K562 (cell line): Measurements from ENCODE around the gene SNCB. TPM values are rescaled to one million over a fixed set of nuclear protein-coding genes. Genes with fewer than 3 reads are reported as not detected.

Experiments
- ATAC-seq: fragments of 200-7000 bp; cut with Tn5 transposase; 3 replicates; pipeline ENCODE4 v1.9.1; 2020; ENCODE audit warnings: moderate library complexity
- BruUV-seq: library from RNA; stranded (reverse); fragments of 400-500 nt; replicated peaks from 2 replicates; lab custom pipeline; 2021; lab: Mats Ljungman, UMichigan
- CTCF ChIA-PET: fragments of 300-600 bp; formaldehyde crosslinking; extraction: SDS; loops from one replicate; lab custom pipeline; 2021; ENCODE audit warnings: low intra/inter-chr PET ratio; lab: Yijun Ruan, JAX
- POLR2A ChIA-PET: fragments of 300-600, 350-650 bp; sonication (Branson Sonifier 250); formaldehyde crosslinking; extraction: SDS; loops from one replicate; lab custom pipeline; 2021; ENCODE audit warnings: antibody characterized with exemption, inconsistent platforms; lab: Yijun Ruan, JAX
- DNase-seq, 4 experiments: peaks; one replicate each; pipeline versions ENCODE4 v3.0.0 to v3.0.0-alpha.2; 2011 to 2018; ENCODE audit warnings: low spot score in 3 of 4, mixed read lengths in 3 of 4; ENCODE audit errors: extremely low read depth in 1 of 4
- FAIRE-seq: peaks from 2 replicates; lab custom pipeline; 2011; peaks lifted over from hg19 to GRCh38; lab: Jason Lieb, UNC
- H2AFZ ChIP-seq: 2 replicates; pipeline ENCODE4 v1.6.0; 2011; ENCODE audit warnings: low read depth, low read length, control low read depth, inconsistent platforms
- H3K27ac ChIP-seq: fragments of 200-600 bp; 3 replicates; pipeline ENCODE4 v1.8.0; 2011; ENCODE audit warnings: low read depth, mild to moderate bottlenecking, control low read depth, inconsistent platforms, low read length, moderate library complexity, mixed read lengths; ENCODE audit errors: extremely low read depth
- H3K27me3 ChIP-seq, 2 experiments: fragments of 300-600 bp in 1 of 2; 2 replicates in 1 of 2; 3 replicates in 1 of 2; pipeline versions ENCODE4 v1.6.0 to v1.8.0; 2011; ENCODE audit warnings: inconsistent platforms in 2 of 2, low read length in 2 of 2, mild to moderate bottlenecking in 1 of 2, mixed read lengths in 1 of 2, moderate library complexity in 1 of 2; ENCODE audit not compliant: control insufficient read depth in 2 of 2, insufficient read depth in 2 of 2
- H3K36me3 ChIP-seq: fragments of 300-600 bp; 3 replicates; pipeline ENCODE4 v1.8.0; 2011; ENCODE audit warnings: mild to moderate bottlenecking, low read length, inconsistent platforms; ENCODE audit not compliant: control insufficient read depth, insufficient read depth
- H3K4me1 ChIP-seq, 2 experiments: fragments of 200-600 bp in 1 of 2; replicated peaks in 1 of 2; 2 replicates in 1 of 2; 3 replicates in 1 of 2; pipeline versions ENCODE4 v1.5.1 to v1.8.0; 2011; ENCODE audit warnings: inconsistent platforms in 2 of 2, low read length in 2 of 2, mild to moderate bottlenecking in 1 of 2, mixed read lengths in 1 of 2, moderate library complexity in 1 of 2; ENCODE audit not compliant: control insufficient read depth in 2 of 2, insufficient read depth in 2 of 2
- H3K4me2 ChIP-seq: 2 replicates; pipeline ENCODE4 v1.6.1; 2011; ENCODE audit warnings: low read length, control low read depth, inconsistent platforms, mixed read lengths; ENCODE audit not compliant: insufficient read depth
- H3K4me3 ChIP-seq: fragments of 200-600 bp; sonication (generic), shearing (Covaris generic); 2 replicates; pipeline ENCODE4 v1.5.1; 2016; ENCODE audit warnings: control low read depth, inconsistent platforms
- H3K79me2 ChIP-seq: fragments of 200-600 bp; 3 replicates; pipeline ENCODE4 v1.8.0; 2011; ENCODE audit warnings: low read length, inconsistent platforms; ENCODE audit not compliant: control insufficient read depth, insufficient read depth
- H3K9ac ChIP-seq, 2 experiments: 2 replicates each; pipeline versions ENCODE4 v1.6.0 to v1.6.1; 2011; ENCODE audit warnings: low read depth in 2 of 2, low read length in 2 of 2, control low read depth in 1 of 2, inconsistent platforms in 1 of 2, mild to moderate bottlenecking in 1 of 2, mixed read lengths in 1 of 2; ENCODE audit not compliant: insufficient read depth in 1 of 2
- H3K9me1 ChIP-seq: one replicate; pipeline ENCODE4 v1.6.0; 2011; ENCODE audit warnings: inconsistent platforms, mild to moderate bottlenecking, low read length, moderate library complexity; ENCODE audit not compliant: control insufficient read depth, insufficient read depth
- H3K9me3 ChIP-seq: replicated peaks from 2 replicates; pipeline ENCODE4 v1.5.1; 2011; ENCODE audit warnings: low read depth, low read length, inconsistent platforms; ENCODE audit not compliant: control insufficient read depth, insufficient read depth
- H4K20me1 ChIP-seq: replicated peaks from 2 replicates; pipeline ENCODE4 v1.6.1; 2011; ENCODE audit warnings: low read length, inconsistent platforms, mixed read lengths; ENCODE audit not compliant: control insufficient read depth, insufficient read depth
- ASH1L ChIP-seq: fragments of 450-650 bp; IDR thresholded peaks from 2 replicates; pipeline ENCODE4 v1.6.1; 2018; ENCODE audit warnings: borderline replicate concordance, mild to moderate bottlenecking, low read depth; ENCODE audit not compliant: partially characterized antibody
- ESRRA ChIP-seq: fragments of 450-650 bp; IDR thresholded peaks from 2 replicates; pipeline ENCODE4 v1.6.1; 2014; ENCODE audit warnings: low read depth, mild to moderate bottlenecking, moderate library complexity, borderline replicate concordance
- HOXB6 ChIP-seq: fragments of 250-450 bp; sonication (Bioruptor Pico); IDR thresholded peaks from 2 replicates; pipeline ENCODE4 v1.5.1; 2022; ENCODE audit warnings: mild to moderate bottlenecking, borderline replicate concordance
- MCM2 ChIP-seq: fragments of 450-650 bp; IDR thresholded peaks from 2 replicates; pipeline ENCODE4 v1.6.1; 2017; ENCODE audit warnings: low read depth, mild to moderate bottlenecking
- MXD1 ChIP-seq: fragments of 250-450 bp; sonication (Bioruptor Pico); IDR thresholded peaks from 2 replicates; pipeline ENCODE4 v1.8.0; 2021; ENCODE audit warnings: borderline replicate concordance, mild to moderate bottlenecking, moderate library complexity; ENCODE audit not compliant: poor library complexity, severe bottlenecking
- NFE2 ChIP-seq: IDR thresholded peaks from 2 replicates; pipeline ENCODE4 v1.6.1; 2014; ENCODE audit warnings: antibody characterized with exemption, low read depth
- RBBP5 ChIP-seq: fragments of 200-600 bp; sonication (generic); IDR thresholded peaks from 2 replicates; pipeline ENCODE4 v1.6.1; 2012; ENCODE audit warnings: borderline replicate concordance, mild to moderate bottlenecking, low read length, control low read depth, inconsistent platforms; ENCODE audit not compliant: insufficient read depth, poor library complexity, severe bottlenecking
- RBM34 ChIP-seq: fragments of 200-400 bp; formaldehyde crosslinking; IDR thresholded peaks from 2 replicates; pipeline ENCODE4 v1.6.1; 2018; ENCODE audit warnings: low read length, borderline replicate concordance; ENCODE audit not compliant: insufficient read depth
- RFX5 ChIP-seq: IDR thresholded peaks from 2 replicates; pipeline ENCODE4 v1.6.1; 2011; ENCODE audit warnings: low read depth, mild to moderate bottlenecking, improper control_type of control experiment, low read length
- USF1 ChIP-seq: sonication (generic); formaldehyde crosslinking; IDR thresholded peaks from 2 replicates; pipeline ENCODE4 v1.9.0; 2022; ENCODE audit warnings: mild to moderate bottlenecking, missing genetic modification reagents
- WGBS: fragments of 100-300 bp; shearing (Covaris generic); methylation state at CpG from one replicate; pipeline ENCODE4 v1.1.6; 2016; ENCODE audit warnings: low coverage, mixed read lengths; ENCODE audit not compliant: insufficient coverage; ENCODE audit errors: missing lambda C conversion rate; 5-methylcytosine and 5-hydroxymethylcytosine counted together
- in situ Hi-C: fragments of 300-500 bp; cut with MboI; formaldehyde crosslinking; loops from 4 replicates; pipeline ENCODE4 v1.15.0; 2018; ENCODE audit warnings: inconsistent platforms, mixed read lengths
- intact Hi-C: fragments of 100-400 bp; cut with micrococcal nuclease; formaldehyde crosslinking; loops from 2 replicates; pipeline ENCODE4 v1.14.2; 2022
- polyA plus RNA-seq, 8 experiments: library from polyadenylated mRNA; depleted of rRNA in 4 of 8; stranded (reverse) in 5 of 8; unstranded in 3 of 8; fragments of >200 nt; fragmentation: Nextera tagmentation in 2 of 8; fragmentation: Illumina TruSeq in 1 of 8; extraction: Ambion mirVana in 2 of 8; extraction: Trizol in 1 of 8; gene quantifications; 2 replicates each; pipeline versions ENCODE4 v1.2.1 to v1.2.3, GENCODE V29; 2011 to 2014; ENCODE audit warnings: inconsistent platforms in 1 of 8, missing spikeins in 1 of 8
- total RNA-seq, 7 experiments: library from RNA; depleted of rRNA in 6 of 7; stranded (reverse); fragments of >200 nt in 6 of 7; fragmentation: Illumina TruSeq in 2 of 7; extraction: Trizol in 2 of 7; gene quantifications; 2 replicates each; pipeline versions ENCODE4 v1.2.1 to v1.2.3, GENCODE V29; 2011 to 2021; ENCODE audit warnings: low replicate concordance in 1 of 7
- TF ChIP-seq, protein P1 (sequence below): fragments of 250-450 bp; sonication (Bioruptor Pico); IDR thresholded peaks from 2 replicates; pipeline ENCODE4 v1.8.0; 2021; ENCODE audit warnings: moderate library complexity, mild to moderate bottlenecking, inconsistent platforms
- TF ChIP-seq, protein P2 (sequence below), 3 experiments: fragments of 200-800 bp in 1 of 3; fragments of 250-450 bp in 1 of 3; fragments of 450-650 bp in 1 of 3; sonication (Bioruptor Pico) in 1 of 3; sonication (Bioruptor generic) in 1 of 3; formaldehyde crosslinking in 1 of 3; IDR thresholded peaks; 2 replicates each; pipeline versions ENCODE4 v1.6.1 to v1.8.0; 2016 to 2022; ENCODE audit warnings: mild to moderate bottlenecking in 2 of 3, missing genetic modification characterization in 2 of 3, missing compliant biosample characterization in 1 of 3, moderate library complexity in 1 of 3

The SNCB gene
- total and polyA plus RNA-seq, 9 of the 15 experiments (the other 6 are each of a cell fraction or from before 2014, with no cell fraction given) = not detected

GRCh38 chr5:176660860-176661641, 30.7 kb upstream of the SNCB start:
- H3K9me1 ChIP-seq = no peaks in the 10 kb centered on the region
- CTCF ChIA-PET = interaction anchor here (0.7 to 1.4 kb wide), 6 partner anchors 10 to 451 kb away, joined by 3 to 8 read pairs (median 4); no protein-coding TSS in a partner anchor
- H4K20me1 ChIP-seq = peaks cover 13% of the 10 kb centered on the region; the same call in 1 of the 2 replicates
- FAIRE-seq (peak; percentile 89), DNase-seq (peak; percentile 89 to 92 (median 90)), ATAC-seq (peak; percentile 96)
- H3K27ac ChIP-seq = no peak overlapping the region
- peak overlapping the region in 1 of 2 experiments; percentile 69; a peak in 2 of 4 replicates for H3K9ac ChIP-seq
- no peak overlapping the region for H3K4me3 ChIP-seq
- H3K9me3 ChIP-seq = no peaks in the 10 kb centered on the region
- no peak overlapping the region for H2AFZ ChIP-seq
- POLR2A ChIA-PET = interaction anchor here (0.6 to 1.9 kb wide), 8 partner anchors 9 to 453 kb away, joined by 3 to 6 read pairs (median 4); partner anchors contain the start of gene TSPAN17
- peak overlapping the region; percentile 40; the same call in 1 of the 2 replicates for H3K4me2 ChIP-seq
- 22% methylated on average over 31 of the region's 33 CpGs for WGBS
- peaks cover 11% of the 10 kb centered on the region; the same call in 1 of the 3 replicates for H3K36me3 ChIP-seq
- intact Hi-C loops (loop anchor here (1.0 to 10.0 kb wide), 3 partner anchors 144 to 451 kb away; no protein-coding TSS in a partner anchor), in situ Hi-C loops (loop anchor here (5.0 to 10.0 kb wide), 2 partner anchors 294 to 451 kb away; no protein-coding TSS in a partner anchor)
- peaks cover 20 to 47% of the 10 kb centered on the region in 2 experiments for H3K27me3 ChIP-seq
- no TSS peak for BruUV-seq
- peaks cover 0 to 24% of the 10 kb centered on the region in 2 experiments; a peak in 2 of 5 replicates for H3K4me1 ChIP-seq
- no peaks in the 10 kb centered on the region for H3K79me2 ChIP-seq
- TF ChIP-seq HOXB6 (CRISPR knock-in tag) (no peak), RBBP5 (no peak), MXD1 (CRISPR knock-in tag) (no peak), ESRRA (peak; percentile 54; the same call in 1 of the 2 replicates), ASH1L (no peak), MCM2 (no peak), RFX5 (no peak), NFE2 (no peak), RBM34 (no peak), USF1 (CRISPR knock-in tag) (no peak)
- TF ChIP-seq, protein P1, sequence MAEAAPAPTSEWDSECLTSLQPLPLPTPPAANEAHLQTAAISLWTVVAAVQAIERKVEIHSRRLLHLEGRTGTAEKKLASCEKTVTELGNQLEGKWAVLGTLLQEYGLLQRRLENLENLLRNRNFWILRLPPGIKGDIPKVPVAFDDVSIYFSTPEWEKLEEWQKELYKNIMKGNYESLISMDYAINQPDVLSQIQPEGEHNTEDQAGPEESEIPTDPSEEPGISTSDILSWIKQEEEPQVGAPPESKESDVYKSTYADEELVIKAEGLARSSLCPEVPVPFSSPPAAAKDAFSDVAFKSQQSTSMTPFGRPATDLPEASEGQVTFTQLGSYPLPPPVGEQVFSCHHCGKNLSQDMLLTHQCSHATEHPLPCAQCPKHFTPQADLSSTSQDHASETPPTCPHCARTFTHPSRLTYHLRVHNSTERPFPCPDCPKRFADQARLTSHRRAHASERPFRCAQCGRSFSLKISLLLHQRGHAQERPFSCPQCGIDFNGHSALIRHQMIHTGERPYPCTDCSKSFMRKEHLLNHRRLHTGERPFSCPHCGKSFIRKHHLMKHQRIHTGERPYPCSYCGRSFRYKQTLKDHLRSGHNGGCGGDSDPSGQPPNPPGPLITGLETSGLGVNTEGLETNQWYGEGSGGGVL (CRISPR knock-in tag) = no peak
- TF ChIP-seq, protein P2, sequence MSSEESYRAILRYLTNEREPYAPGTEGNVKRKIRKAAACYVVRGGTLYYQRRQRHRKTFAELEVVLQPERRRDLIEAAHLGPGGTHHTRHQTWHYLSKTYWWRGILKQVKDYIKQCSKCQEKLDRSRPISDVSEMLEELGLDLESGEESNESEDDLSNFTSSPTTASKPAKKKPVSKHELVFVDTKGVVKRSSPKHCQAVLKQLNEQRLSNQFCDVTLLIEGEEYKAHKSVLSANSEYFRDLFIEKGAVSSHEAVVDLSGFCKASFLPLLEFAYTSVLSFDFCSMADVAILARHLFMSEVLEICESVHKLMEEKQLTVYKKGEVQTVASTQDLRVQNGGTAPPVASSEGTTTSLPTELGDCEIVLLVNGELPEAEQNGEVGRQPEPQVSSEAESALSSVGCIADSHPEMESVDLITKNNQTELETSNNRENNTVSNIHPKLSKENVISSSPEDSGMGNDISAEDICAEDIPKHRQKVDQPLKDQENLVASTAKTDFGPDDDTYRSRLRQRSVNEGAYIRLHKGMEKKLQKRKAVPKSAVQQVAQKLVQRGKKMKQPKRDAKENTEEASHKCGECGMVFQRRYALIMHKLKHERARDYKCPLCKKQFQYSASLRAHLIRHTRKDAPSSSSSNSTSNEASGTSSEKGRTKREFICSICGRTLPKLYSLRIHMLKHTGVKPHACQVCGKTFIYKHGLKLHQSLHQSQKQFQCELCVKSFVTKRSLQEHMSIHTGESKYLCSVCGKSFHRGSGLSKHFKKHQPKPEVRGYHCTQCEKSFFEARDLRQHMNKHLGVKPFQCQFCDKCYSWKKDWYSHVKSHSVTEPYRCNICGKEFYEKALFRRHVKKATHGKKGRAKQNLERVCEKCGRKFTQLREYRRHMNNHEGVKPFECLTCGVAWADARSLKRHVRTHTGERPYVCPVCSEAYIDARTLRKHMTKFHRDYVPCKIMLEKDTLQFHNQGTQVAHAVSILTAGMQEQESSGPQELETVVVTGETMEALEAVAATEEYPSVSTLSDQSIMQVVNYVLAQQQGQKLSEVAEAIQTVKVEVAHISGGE (CRISPR knock-in tag; IDR thresholded peaks at IDR 0.05) = no peak
